ENCODE measurements around the gene MUC15. TPM values are rescaled to one million over a fixed set of nuclear protein-coding genes. Genes with fewer than 3 reads are reported as not detected.
"Not testable (repeated sequence)": the region's sequence is repeated elsewhere in the genome, so short reads cannot be mapped to it uniquely, and the experiment has no call there.

The MUC15 gene
- total and polyA plus RNA-seq, 7 donors, result not detected

GRCh38 chr11:26597899-26598298 is 25.8 kb upstream of the MUC15 start:
- WGBS, 2 donors, result 83 to 84% methylated on average over 2 of the region's 2 CpGs
- TF ChIP-seq POLR2AphosphoS5 (IDR thresholded peaks at IDR 0.05) (no peak), EP300 (IDR thresholded peaks at IDR 0.05) (no peak), CTCF (IDR thresholded peaks at IDR 0.05) (no peak)
- intact Hi-C loops (cut with DNase I), result no loop called here

GRCh38 chr11:26597049-26597689 is 25.1 kb upstream of the MUC15 start:
- H3K36me3 ChIP-seq; H3K27me3 ChIP-seq; H3K4me1 ChIP-seq; H3K4me3 ChIP-seq; DNase-seq; intact Hi-C loops (cut with DNase I); H3K9me3 ChIP-seq; H3K27ac ChIP-seq: not testable (repeated sequence)
- WGBS, 2 donors, result 91 to 92% methylated on average over 20 of the region's 20 CpGs

More at GRCh38 chr11:26597899-26598298, 25.8 kb upstream of the MUC15 start:
- no peaks in the 10 kb centered on the region for H3K4me1 ChIP-seq
- no peak overlapping the region for H3K4me3 ChIP-seq
- H3K27me3 ChIP-seq, result no peaks in the 10 kb centered on the region
- no peaks in the 10 kb centered on the region for H3K36me3 ChIP-seq
- H3K27ac ChIP-seq, result no peak overlapping the region
- DNase-seq, result no peak
- H3K9me3 ChIP-seq, result no peaks in the 10 kb centered on the region

GRCh38 chr11:26595207-26595865 is 23.3 kb upstream of the MUC15 start:
- DNase-seq; H3K4me1 ChIP-seq; H3K27ac ChIP-seq; intact Hi-C loops (cut with DNase I); H3K36me3 ChIP-seq; H3K27me3 ChIP-seq; H3K9me3 ChIP-seq; H3K4me3 ChIP-seq: not testable (repeated sequence)
- WGBS, 2 donors, result 42 to 47% methylated on average over 7 of the region's 7 CpGs

- no peak overlapping the region for H3K27ac ChIP-seq
- H3K27me3 ChIP-seq, result no peaks in the 10 kb centered on the region
- H3K36me3 ChIP-seq, result no peaks in the 10 kb centered on the region
- no peak overlapping the region for H3K4me3 ChIP-seq
- no peaks in the 10 kb centered on the region for H3K9me3 ChIP-seq
- WGBS, 2 donors, result 67 to 81% methylated on average over 11 of the region's 11 CpGs
- no peak for DNase-seq
- TF ChIP-seq EP300 (IDR thresholded peaks at IDR 0.05), result no peak
- intact Hi-C loops (cut with DNase I), result no loop called here
- no peaks in the 10 kb centered on the region for H3K4me1 ChIP-seq
Observed at GRCh38 chr11:26593691-26594090, 21.6 kb upstream of the MUC15 start.

- TF ChIP-seq POLR2A (IDR thresholded peaks at IDR 0.05), result no peak
- TF ChIP-seq EP300 (IDR thresholded peaks at IDR 0.05), result no peak
- no peak for TF ChIP-seq POLR2AphosphoS5 (IDR thresholded peaks at IDR 0.05)
- no peak for TF ChIP-seq CTCF (IDR thresholded peaks at IDR 0.05)
- H3K9me3 ChIP-seq, result no peaks in the 10 kb centered on the region
- peaks cover 0 to 7% (median 0%) of the 10 kb centered on the region in 4 donors for H3K4me1 ChIP-seq
- DNase-seq, result no peak
- no peaks in the 10 kb centered on the region for H3K27me3 ChIP-seq
- H3K4me3 ChIP-seq, result no peak overlapping the region
- no peaks in the 10 kb centered on the region for H3K36me3 ChIP-seq
- H3K27ac ChIP-seq, result no peak overlapping the region
- intact Hi-C loops (cut with DNase I), result no loop called here
- WGBS, 2 donors, result 55 to 70% methylated on average over 2 of the region's 2 CpGs
Observed at GRCh38 chr11:26587073-26587472, 15.0 kb upstream of the MUC15 start.

- peaks cover 0 to 18% (median 0%) of the 10 kb centered on the region in 4 donors for H3K4me1 ChIP-seq
- intact Hi-C loops (cut with DNase I), result no loop called here
- no peak overlapping the region for H3K27ac ChIP-seq
- H3K4me3 ChIP-seq, result no peak overlapping the region
- DNase-seq, result no peak
- no peaks in the 10 kb centered on the region for H3K9me3 ChIP-seq
- TF ChIP-seq POLR2A (IDR thresholded peaks at IDR 0.05) (no peak), POLR2AphosphoS5 (IDR thresholded peaks at IDR 0.05) (no peak), CTCF (IDR thresholded peaks at IDR 0.05) (no peak)
- no peaks in the 10 kb centered on the region for H3K36me3 ChIP-seq
- H3K27me3 ChIP-seq, result no peaks in the 10 kb centered on the region
Observed at GRCh38 chr11:26584818-26585217, 12.8 kb upstream of the MUC15 start.

Measured in sigmoid colon (tissue), 7 donors.